ENCODE measurements around the gene VTCN1.

DNA sequence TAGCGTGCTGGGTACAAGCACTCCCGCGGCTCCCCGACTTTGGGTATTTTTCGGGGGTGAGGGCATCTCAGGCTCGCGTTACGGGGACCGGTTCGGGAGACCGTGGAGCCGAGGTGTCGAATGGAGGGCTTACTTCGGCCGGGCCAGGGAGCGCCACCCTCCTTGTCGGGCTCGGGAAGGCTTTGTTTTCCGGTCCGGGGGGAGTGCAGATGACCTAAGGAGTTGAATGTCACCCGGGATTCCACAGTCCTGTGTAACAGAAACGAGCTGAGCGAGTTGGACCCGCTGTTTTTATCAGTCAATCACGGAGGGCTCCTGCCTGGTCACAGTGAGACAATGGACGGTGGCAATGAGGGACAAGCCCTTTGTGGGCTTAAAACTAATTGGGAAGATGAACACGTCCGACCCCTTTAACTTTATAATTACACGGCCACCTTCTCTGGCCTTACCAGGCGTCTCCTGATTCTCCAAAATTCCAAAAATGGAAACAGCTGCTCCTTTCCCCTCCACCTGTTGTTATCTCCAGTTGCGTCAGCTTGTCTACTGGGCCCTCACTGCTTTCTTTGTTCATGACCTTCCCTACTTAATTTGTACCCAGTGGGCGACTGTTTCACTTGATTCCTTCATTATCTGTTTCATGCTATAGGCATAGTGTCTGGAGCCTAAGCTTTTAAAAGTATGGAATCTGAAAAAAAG is 88.2 kb downstream of the VTCN1 start:
- no peak for TF ChIP-seq EZH2phosphoT487 (IDR thresholded peaks at IDR 0.05; ENCODE audit: low read length)
- TF ChIP-seq, protein P1, sequence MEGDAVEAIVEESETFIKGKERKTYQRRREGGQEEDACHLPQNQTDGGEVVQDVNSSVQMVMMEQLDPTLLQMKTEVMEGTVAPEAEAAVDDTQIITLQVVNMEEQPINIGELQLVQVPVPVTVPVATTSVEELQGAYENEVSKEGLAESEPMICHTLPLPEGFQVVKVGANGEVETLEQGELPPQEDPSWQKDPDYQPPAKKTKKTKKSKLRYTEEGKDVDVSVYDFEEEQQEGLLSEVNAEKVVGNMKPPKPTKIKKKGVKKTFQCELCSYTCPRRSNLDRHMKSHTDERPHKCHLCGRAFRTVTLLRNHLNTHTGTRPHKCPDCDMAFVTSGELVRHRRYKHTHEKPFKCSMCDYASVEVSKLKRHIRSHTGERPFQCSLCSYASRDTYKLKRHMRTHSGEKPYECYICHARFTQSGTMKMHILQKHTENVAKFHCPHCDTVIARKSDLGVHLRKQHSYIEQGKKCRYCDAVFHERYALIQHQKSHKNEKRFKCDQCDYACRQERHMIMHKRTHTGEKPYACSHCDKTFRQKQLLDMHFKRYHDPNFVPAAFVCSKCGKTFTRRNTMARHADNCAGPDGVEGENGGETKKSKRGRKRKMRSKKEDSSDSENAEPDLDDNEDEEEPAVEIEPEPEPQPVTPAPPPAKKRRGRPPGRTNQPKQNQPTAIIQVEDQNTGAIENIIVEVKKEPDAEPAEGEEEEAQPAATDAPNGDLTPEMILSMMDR (IDR thresholded peaks at IDR 0.05; ENCODE audit: low read length) = no peak
